Thoracic aorta (tissue), 2 donors: ENCODE measurements around the gene SPRR2B. TPM values are rescaled to one million over a fixed set of nuclear protein-coding genes. Genes with fewer than 3 reads are reported as not detected.

Experiments
- ATAC-seq: fragments of 150-250 bp; one replicate; pipeline ENCODE4 v1.8.0; 2017; ENCODE audit warnings: low read depth; ENCODE audit not compliant: insufficient number of reproducible peaks, low FRiP score
- DNase-seq: peaks from one replicate; pipeline ENCODE4 v3.0.0-alpha.2; 2020; ENCODE audit warnings: low spot score
- H3K27ac ChIP-seq, 2 donors: fragments of 200-600 bp; sonication (generic); 1 replicate in 1 of 2; 2 replicates in 1 of 2; pipeline ENCODE4 v1.5.1; 2016; ENCODE audit warnings: mild to moderate bottlenecking in 2 of 2, moderate library complexity in 2 of 2
- H3K27me3 ChIP-seq: fragments of 200-600 bp; sonication (generic); replicated peaks from 2 replicates; pipeline ENCODE4 v1.6.0; 2016; ENCODE audit warnings: mild to moderate bottlenecking; ENCODE audit not compliant: insufficient read depth
- H3K36me3 ChIP-seq: fragments of 200-600 bp; sonication (generic); one replicate; pipeline ENCODE4 v1.5.1; 2016
- H3K4me1 ChIP-seq, 2 donors: fragments of 200-600 bp; sonication (generic); 1 replicate in 1 of 2; 2 replicates in 1 of 2; pipeline versions ENCODE4 v1.5.1 to v1.6.0; 2016; ENCODE audit warnings: low read depth in 2 of 2, mild to moderate bottlenecking in 1 of 2; ENCODE audit not compliant: control insufficient read depth in 1 of 2
- H3K4me3 ChIP-seq: fragments of 200-600 bp; sonication (generic); 2 replicates; pipeline ENCODE4 v1.5.1; 2016; ENCODE audit warnings: mild to moderate bottlenecking
- H3K9me3 ChIP-seq: fragments of 200-600 bp; sonication (generic); 2 replicates; pipeline ENCODE4 v1.5.1; 2016
- total RNA-seq, 2 donors: library from RNA; depleted of rRNA; stranded (reverse); fragments of >200 nt; gene quantifications; one replicate each; pipeline versions ENCODE4 v1.1.0 to v1.2.3, GENCODE V29; 2016
- TF ChIP-seq, protein P1 (sequence below): fragments of 200-600 bp; sonication (generic); IDR thresholded peaks from one replicate; pipeline ENCODE4 v1.5.1; 2019; ENCODE audit warnings: antibody characterized with exemption

SPRR2B gene
- total RNA-seq, 2 donors from 2014 or later, result not detected

DNA sequence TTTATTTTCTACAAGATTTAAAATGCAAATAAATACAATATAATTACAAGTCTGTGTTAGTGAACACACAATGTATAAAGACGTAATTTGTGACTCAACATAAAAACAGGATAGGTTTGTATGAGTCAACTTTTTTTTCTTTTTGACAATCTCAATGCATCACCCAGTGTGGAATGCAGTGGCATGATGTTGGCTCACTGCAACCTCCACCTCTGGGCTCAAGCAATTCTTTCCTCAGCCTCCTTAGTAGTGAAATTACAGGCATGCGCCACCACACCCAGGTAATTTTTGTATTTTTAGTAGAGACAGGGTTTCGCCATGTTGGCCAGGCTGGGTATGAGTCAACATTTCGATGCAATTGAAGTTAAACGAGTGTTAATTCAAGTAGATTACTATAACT is 28.8 kb upstream of the SPRR2B start:
- H3K4me1 ChIP-seq, result no peaks in the 10 kb centered on the region
- H3K27ac ChIP-seq, result no peak overlapping the region
- H3K27me3 ChIP-seq, result no peaks in the 10 kb centered on the region
- H3K4me3 ChIP-seq, result no peak overlapping the region
- no peak for DNase-seq
- no peaks in the 10 kb centered on the region for H3K9me3 ChIP-seq
- no peaks in the 10 kb centered on the region for H3K36me3 ChIP-seq
- TF ChIP-seq, protein P1, sequence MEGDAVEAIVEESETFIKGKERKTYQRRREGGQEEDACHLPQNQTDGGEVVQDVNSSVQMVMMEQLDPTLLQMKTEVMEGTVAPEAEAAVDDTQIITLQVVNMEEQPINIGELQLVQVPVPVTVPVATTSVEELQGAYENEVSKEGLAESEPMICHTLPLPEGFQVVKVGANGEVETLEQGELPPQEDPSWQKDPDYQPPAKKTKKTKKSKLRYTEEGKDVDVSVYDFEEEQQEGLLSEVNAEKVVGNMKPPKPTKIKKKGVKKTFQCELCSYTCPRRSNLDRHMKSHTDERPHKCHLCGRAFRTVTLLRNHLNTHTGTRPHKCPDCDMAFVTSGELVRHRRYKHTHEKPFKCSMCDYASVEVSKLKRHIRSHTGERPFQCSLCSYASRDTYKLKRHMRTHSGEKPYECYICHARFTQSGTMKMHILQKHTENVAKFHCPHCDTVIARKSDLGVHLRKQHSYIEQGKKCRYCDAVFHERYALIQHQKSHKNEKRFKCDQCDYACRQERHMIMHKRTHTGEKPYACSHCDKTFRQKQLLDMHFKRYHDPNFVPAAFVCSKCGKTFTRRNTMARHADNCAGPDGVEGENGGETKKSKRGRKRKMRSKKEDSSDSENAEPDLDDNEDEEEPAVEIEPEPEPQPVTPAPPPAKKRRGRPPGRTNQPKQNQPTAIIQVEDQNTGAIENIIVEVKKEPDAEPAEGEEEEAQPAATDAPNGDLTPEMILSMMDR, result no peak
- ATAC-seq, result no peak

DNA sequence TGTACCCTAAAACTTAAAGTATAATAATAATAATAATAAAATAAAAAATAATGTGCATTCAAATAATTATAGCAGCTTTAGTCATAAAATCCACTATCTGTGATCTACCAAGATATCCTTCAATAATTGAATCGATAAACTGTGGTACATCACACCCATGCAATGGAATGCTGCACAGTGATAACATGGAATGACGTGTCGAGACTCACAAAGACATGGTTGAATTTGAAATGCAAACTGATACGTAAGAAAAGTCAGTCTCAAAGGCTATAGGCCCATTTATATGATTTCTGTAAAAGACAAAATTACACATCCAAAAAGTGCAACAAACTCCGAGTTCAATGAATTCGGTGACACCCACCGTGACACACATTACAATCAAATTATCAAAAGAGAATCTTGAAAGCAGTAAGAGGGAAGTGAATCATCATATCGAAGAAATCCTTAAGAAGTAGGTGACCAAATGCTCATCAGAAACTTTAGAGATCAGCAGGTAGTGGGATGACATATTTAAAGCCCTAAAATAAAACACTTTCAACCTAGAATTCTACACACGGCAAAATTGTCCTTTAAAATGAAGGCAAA is 28.1 kb upstream of the SPRR2B start:
- Histone ChIP-seq H3K36me3 (no peaks in the 10 kb centered on the region), H3K27ac (no peak overlapping the region), H3K4me1 (no peaks in the 10 kb centered on the region), H3K9me3 (no peaks in the 10 kb centered on the region), H3K4me3 (no peak overlapping the region), H3K27me3 (no peaks in the 10 kb centered on the region)
- DNase-seq (no peak), ATAC-seq (no peak)
- TF ChIP-seq, protein P1, result no peak

DNA sequence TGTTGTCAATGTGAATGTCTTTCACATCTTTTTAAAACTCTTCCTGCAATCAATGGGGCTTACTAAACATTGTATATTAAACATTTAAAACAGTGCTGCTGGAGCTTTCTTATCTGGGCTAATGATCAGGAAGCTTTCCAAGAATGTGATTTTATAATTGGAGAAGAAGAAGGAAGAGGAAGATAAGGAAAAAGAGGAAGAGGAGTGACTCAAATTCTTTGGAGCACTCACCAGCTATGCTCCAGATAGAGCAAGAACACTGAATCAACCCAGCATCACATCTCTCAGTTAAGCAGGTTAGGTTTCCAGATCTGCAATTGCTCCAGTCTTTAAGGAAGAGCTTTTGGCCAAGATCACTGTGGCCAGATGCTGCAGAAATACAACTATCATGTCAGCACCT is 24.4 kb upstream of the SPRR2B start:
- no peak for DNase-seq
- ATAC-seq, result no peak
- Histone ChIP-seq H3K27me3 (no peaks in the 10 kb centered on the region), H3K27ac (no peak overlapping the region), H3K36me3 (no peaks in the 10 kb centered on the region), H3K9me3 (no peaks in the 10 kb centered on the region), H3K4me1 (no peaks in the 10 kb centered on the region), H3K4me3 (no peak overlapping the region)
- TF ChIP-seq, protein P1, result no peak

DNA sequence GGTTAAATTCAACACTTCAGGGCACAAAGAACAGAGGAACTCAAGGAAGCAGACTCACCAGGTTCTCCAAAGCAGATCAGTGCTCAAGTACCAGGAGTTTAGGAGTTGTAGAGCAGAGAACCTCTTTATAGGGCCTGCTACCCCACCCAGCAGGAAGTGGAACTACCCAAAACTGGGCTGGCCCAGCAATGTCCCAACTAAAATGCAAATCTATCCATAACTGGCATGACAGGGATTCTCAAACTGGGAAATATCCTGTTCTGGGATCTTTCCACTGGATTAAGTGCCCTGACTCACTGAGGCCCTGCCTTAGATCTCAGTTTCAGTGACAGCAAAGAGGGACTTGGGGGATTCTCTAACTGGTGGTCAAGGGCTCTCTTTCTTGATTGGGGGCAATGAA is 23.0 kb upstream of the SPRR2B start, which contains the start of gene SPRR2E:
TSS of gene SPRR2E (minus strand) at position 101 of the 400 bp plus-strand sequence. CDS start 775 bp downstream, outside the sequence.
- TF ChIP-seq, protein P1, result no peak

DNA sequence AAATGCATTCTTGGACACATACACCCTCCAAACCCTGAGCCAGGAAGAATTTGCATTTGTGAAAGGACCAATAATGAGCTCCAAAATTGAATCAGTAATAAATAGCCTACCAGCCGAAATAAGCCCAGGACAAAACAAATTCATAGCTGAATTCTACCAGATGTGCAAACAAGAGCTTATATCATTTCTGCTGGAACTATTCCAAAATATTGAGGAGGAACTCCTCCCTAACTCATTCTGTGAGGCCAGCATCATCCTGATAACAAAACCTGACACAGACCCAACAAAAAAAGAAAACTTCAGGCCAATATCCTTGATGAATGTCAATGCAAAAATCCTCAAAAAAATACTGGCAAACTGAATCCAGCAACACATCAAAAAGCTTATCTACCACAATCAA is 16.2 kb upstream of the SPRR2B start:
- H3K36me3 ChIP-seq, result no peaks in the 10 kb centered on the region
- TF ChIP-seq, protein P1, result no peak
- no peaks in the 10 kb centered on the region for H3K27me3 ChIP-seq
- H3K4me3 ChIP-seq, result no peak overlapping the region
- H3K9me3 ChIP-seq, result no peaks in the 10 kb centered on the region
- no peaks in the 10 kb centered on the region for H3K4me1 ChIP-seq
- ATAC-seq (no peak), DNase-seq (no peak)
- no peak overlapping the region for H3K27ac ChIP-seq

More for the DNA sequence above, 23.0 kb upstream of the SPRR2B start, which contains the start of gene SPRR2E:
- no peak for DNase-seq
- H3K9me3 ChIP-seq, result no peaks in the 10 kb centered on the region
- H3K4me3 ChIP-seq, result no peak within 1 kb of the TSS
- no peaks in the 10 kb centered on the region for H3K4me1 ChIP-seq
- no peaks in the 10 kb centered on the region for H3K27me3 ChIP-seq
- H3K27ac ChIP-seq, result no peak within 1 kb of the TSS
- no peaks in the 10 kb centered on the region for H3K36me3 ChIP-seq
- ATAC-seq, result no peak
